Raji (cell line): ENCODE data around the gene HIVEP3.

Experiments
- POLR2A ChIP-seq: IDR thresholded peaks from 2 replicates; pipeline ENCODE4 v1.6.1; 2011; ENCODE audit warnings: low read depth, low read length, control low read depth; ENCODE audit not compliant: insufficient read depth

The HIVEP3 gene

DNA sequence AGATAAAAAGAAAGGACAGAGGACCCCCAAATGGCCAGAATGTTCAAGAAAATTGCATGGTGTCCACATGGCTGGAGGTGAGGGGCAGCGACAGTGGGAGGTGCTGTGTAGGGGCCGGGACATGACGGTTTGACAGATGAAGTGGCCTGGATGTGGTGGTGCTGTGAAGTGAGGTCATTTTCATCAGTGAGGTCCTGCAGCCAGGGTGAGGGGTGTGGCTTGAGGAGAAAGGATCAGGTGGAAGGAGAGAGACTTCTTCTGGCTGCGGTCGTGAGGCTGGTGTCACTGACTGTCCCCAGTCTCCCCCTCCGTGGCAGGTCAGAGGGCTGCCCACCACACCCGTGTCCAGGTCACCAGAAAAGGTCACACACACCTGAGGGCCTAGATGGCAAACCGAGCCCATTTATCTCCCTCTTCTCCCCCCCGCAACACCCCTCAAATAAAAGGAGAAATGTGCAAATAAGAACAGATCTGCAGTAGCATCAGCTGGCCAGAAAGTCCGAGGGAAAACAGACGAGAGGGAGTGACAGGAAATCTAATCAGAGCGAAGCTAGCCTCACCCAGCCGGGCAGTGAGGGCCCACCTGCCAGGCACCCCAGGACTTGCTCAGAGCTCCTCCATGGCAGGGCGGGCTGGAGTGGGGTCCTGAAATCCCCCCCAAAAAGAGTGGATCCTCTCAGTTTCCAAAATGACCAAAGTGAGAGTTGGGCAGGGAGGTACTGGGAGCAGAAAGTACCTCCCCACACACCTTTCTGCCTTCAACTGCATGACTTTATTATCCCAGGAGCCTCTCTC lies 285.7 kb downstream of the HIVEP3 start:
- no peak for TF ChIP-seq POLR2A

GRCh38 chr1:41631971-41632370 lies 286.8 kb downstream of the HIVEP3 start:
- TF ChIP-seq POLR2A, result no peak

DNA sequence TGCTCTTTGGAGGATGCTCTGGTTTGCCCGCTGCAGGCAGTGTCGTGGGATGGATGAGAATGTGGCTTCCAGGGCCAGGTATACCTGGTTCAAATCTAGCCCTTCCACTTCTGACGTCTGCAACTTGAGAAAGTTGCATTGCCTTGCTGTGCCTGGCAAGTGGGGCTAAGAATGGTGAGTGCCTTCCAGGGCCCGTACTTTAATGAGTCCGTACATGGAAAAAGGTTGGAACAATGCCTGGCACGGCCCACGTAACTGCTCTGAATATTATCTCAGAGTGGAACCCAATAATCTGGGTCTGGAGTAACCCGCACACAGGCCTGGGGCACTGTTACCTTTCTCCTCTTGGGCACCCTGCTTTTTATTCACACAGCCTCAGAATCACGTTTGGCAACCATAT lies 287.6 kb downstream of the HIVEP3 start:
- TF ChIP-seq POLR2A, result no peak

DNA sequence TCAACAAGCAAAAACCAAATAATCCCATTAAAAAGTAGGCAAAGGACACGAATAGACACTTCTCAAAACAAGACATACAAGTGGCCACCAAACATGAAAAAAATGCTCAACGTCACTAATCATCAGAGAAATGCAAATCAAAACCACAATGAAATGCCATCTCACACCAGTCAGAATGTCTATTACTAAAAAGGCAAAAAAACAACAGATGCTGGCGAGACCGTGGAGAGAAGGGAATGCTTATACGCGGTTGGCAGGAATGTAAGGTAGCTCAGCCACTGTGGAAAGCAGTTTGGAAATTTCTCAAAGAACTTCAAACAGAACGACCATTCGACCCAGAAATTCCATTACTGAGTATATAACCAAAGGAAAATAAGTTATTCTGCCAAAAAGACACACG lies 289.2 kb downstream of the HIVEP3 start:
- no peak for TF ChIP-seq POLR2A

DNA sequence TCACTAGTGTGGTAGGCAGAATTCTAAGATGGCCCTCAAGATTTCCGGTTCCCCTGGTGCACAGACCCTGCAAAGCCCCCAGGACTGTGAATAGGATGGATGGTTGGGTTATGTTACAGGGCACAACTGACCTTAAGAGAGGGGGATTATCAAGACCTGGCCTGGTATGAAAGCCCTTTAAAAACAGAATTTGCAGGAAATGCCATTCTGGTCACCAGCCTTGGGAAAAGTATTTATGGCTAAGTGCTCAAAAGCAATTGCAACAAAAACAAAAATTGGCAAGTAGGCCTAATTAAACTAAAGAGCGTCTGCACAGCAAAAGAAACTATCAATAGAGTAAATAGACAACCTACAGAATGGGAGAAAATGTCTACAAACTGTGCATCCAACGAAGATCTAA lies 289.6 kb downstream of the HIVEP3 start:
- TF ChIP-seq POLR2A, result no peak

DNA sequence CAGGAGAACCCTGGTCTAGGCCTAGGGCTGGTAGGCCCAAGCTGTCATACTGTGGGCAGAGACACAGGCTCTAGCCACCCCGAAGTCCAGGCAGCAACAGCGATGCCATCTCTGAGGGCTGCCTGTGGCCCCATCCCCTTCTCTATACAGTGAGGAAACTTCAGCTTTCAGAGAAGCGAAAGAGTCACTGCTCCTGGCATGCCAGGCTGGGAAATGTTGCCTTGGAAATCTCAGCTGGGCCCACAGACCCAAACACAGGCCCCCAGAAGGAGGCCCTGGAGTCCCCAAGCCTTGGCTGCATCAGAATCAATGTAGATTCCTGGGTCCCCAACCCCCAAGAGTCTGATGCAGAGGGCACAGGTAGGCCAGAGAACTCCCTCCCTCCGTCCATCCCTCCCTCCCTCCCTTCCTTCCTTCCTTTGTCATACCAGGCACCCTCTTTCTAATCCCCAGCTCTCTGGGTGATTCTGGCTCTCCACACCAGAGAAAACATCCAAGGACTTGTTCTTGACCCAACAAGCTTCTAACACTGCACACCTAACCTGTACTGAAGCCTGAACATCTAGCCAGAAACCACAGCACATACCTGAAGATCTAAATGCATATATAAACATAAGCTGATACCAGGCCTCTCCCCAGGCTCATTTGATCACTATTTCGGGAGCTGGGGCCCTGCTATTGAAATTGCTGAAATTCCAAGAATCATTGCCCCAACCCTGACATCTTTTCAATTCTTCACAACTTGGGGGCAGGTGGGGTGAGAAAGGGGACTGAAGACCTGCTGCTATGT lies 291.0 kb downstream of the HIVEP3 start:
- TF ChIP-seq POLR2A, result no peak

- no peak for TF ChIP-seq POLR2A
Observed at GRCh38 chr1:41626616-41627375, 291.9 kb downstream of the HIVEP3 start.

GRCh38 chr1:41626146-41626545 lies 292.6 kb downstream of the HIVEP3 start:
- TF ChIP-seq POLR2A, result no peak

GRCh38 chr1:41623736-41624135 lies 295.0 kb downstream of the HIVEP3 start:
- no peak for TF ChIP-seq POLR2A

GRCh38 chr1:41622859-41623732 lies 295.6 kb downstream of the HIVEP3 start:
- no peak for TF ChIP-seq POLR2A

DNA sequence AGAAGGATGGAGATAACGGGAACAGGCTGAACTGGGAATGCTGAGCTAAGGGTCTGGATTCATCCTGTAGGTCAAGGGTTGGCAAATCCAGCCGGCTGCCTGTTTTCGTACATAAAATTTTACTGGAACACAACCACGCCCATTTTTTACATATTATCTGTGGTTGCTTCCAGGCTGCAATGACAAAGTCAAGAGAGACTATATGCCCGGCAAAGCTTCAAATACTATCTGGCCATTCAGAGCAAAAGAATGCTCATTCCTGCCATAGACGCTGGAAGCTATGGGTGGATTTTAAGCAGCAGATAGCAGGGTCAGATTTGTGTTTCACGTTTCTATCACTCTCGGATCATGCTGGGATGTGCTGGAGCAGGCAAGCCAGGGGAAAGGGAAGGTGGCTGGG lies 296.3 kb downstream of the HIVEP3 start:
- no peak for TF ChIP-seq POLR2A

GRCh38 chr1:41621791-41622190 lies 296.9 kb downstream of the HIVEP3 start:
- TF ChIP-seq POLR2A, result no peak

- no peak for TF ChIP-seq POLR2A
Observed at GRCh38 chr1:41621256-41621655, 297.5 kb downstream of the HIVEP3 start.

GRCh38 chr1:41620365-41621169 lies 298.2 kb downstream of the HIVEP3 start:
- TF ChIP-seq POLR2A, result no peak
